GM19238 (cell line): ENCODE results near the gene PCGF6.

Experiments used
- DNase-seq: peaks from one replicate; pipeline ENCODE4 v3.0.0; 2011; ENCODE audit warnings: low spot score; ENCODE audit not compliant: insufficient read length

The PCGF6 gene

DNA sequence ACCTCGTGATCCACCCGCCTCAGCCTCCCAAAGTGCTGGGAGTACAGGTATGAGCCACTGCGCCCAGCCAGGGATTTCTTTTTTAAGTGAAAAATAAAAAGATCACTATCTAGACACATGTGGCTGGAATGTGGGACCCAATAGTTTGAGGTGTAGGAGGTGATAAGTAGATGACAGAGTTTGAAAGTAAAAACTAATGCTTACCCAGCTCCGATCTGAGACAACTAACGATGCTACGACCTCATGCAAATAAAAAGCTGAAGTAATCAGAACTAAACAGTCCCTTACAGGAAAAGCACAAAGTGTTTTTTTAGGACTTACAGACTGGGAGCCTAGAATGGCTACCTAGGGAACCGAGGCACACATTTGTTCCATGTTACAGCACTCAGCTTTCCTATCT is 23.0 kb downstream of the PCGF6 start:
- DNase-seq = no peak

DNA sequence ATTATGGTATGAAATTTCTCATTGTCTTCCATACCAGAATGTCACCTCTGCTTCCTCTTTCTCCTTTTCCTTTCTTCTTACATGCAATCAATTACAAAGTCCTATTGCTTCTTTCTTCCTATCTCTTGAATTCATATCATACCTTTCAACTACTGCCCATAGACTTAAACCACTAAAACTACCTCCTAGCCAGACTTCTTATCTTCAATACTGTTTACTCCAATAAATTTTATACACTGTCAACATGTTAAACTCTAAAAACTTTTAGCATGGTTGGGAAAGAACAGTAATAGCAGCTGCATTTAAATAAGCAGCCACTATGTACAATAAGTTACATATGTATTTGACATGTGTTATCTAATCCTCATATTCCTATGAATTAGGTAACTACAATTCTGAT is 34.9 kb downstream of the PCGF6 start:
- DNase-seq = no peak

DNA sequence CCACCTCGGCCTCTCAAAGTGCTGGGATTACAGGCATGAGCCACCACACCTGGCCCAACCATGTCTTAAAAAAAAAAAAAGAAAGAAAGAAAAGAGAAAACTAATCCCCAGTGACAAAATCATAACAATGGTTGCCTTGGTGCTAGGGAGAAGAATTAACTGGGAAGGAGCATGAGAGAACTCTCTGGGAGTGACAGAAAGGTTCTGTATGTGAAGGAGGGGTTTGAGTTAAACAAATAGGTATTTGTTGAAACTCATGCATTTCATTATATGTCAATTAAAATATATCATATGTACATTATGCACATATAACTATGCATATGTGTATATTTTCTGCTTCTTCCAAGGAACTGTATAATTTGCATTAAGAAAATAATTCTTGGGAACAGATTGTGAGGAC is 40.7 kb downstream of the PCGF6 start:
- no peak for DNase-seq

DNA sequence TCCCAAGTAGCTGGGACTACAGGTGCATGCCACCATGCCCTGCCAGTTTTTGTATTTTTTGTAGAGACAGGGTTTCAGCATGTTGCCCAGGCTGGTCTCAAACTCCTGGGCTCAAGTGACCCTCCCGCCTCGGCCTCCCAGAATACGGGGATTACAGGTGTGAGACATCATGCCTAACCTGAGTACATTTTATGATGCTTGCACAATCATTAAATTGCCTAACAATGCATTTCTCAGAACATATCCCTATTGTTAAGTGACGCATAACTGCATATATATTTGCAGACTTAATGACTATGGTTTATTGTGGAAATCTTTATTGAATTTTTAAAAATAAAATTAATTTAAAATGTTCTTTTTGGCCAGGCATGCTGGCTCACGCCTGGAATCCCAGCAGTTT is 43.3 kb downstream of the PCGF6 start:
- DNase-seq = no peak

DNA sequence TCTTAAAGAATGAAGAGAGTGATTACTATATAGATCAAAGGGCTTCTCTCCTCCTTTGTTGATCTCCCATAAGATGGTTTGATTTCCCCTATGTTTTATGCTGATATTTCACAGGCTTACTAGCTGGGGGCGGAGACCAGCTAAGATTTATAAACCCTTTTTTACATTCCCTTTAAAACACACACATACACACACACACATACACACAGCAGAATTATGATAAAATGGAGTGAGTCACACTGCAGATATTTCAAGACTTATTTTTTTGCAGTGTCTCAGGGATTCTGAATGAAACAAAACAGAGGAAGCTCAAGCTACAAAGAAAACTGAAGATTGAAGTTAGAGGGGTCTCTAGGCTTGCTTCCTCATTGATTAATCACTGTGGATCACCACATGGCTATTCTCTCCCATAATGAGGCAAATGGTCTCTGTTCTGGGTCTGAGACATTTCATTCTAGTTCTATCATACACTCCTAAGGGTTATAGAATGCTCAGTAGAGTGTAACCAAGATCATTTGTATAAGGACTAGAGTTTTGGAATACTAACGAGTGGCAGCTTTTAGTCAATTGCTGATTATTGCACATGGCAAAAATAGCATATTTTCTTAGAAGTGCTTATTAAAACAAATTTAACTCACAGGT is 55.4 kb downstream of the PCGF6 start:
- no peak for DNase-seq

DNA sequence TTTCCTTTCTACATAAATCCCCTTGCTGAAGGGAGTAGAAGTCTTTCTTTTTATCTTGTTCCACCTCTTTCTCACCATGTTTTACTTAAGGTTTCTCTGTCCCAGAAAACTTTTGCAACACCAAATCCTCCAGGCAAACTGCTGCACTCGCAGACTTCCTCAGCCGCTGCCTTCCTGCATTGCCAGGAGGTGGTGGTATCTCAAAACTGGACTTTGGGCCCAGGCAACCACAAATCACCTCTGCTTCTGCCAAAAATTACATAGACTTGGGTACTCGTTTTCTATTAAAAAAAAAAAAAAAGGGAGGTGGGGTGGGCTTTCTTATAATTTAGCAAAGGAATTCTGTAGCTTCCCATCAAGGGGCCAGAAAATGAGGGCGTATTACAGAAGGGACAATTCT is 59.4 kb downstream of the PCGF6 start:
- DNase-seq = no peak

DNA sequence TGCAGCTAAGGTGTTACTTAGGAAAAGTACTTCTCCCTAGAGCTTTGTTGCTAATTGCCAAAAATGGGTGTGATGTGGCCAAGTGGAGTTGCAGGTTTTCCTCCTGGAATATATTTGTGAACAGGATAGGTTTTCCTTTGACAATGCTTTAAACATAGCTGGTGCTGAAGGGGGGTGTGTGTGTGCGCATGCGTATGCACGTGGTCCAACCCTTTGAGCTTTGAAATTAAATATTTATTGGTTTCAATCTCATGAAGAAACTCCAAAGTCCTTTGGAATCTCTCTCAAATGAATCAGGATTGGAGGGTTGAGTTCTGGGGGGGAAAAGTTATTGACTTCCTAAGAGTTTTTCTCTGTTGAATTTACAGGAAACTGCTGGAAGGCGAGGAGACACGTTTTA is 62.9 kb downstream of the PCGF6 start:
- no peak for DNase-seq

DNA sequence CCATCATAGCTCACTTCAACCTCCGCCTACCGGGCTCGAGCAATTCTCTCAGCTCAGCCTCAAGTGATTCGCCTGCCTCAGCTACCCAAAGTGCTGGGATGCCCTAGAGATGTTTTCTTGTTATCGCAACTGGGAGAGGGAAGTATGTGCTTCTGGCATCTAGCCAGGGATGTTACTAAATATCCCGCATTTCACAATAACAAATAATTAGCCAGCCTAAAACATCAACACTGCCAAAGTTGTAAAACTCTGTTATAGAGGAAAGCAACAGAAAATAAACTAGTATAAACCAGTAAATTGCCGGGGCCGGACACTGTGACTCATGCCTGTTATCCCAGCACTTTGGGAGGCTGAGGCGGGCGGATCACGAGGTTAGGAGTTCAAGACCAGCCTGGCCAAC is 66.8 kb downstream of the PCGF6 start:
- DNase-seq = no peak

DNA sequence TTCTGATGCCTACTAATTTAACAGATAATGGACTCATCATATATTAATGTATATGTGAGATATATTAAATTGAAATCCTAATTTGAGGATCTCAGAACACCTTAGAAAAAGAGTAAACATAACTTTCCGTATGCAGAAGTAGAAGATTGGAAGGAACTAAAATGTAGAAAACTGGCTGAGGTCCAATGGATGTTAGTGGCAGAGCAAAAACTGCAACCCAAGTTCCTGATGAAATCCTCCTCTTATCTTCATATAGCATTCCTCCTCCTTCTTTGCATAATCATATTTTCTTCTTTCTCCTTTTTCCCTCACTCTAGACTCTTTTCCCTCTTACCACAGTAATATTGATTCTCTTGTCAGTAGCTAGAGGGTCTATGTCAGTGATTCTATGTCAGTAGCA is 68.0 kb downstream of the PCGF6 start:
- no peak for DNase-seq

DNA sequence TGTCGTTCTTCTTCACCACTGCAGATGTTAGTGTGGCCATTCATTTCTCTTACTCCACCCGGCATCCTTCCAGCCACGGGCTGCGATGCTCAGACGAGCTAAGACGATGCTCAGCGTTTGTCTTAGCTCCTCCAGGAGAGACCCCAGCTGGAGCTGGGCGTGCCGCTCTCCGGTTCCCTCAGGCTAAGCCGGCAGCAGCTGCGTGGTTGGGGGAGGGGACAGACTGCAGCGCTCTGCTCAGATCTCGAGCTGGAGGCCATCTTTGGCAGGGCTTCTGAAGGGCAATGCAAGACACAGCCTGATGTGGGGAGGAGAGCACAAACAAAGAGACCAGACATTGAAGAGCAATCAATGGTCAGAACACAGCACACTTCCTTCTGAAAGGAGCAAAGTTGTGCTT is 69.2 kb downstream of the PCGF6 start:
- no peak for DNase-seq

DNA sequence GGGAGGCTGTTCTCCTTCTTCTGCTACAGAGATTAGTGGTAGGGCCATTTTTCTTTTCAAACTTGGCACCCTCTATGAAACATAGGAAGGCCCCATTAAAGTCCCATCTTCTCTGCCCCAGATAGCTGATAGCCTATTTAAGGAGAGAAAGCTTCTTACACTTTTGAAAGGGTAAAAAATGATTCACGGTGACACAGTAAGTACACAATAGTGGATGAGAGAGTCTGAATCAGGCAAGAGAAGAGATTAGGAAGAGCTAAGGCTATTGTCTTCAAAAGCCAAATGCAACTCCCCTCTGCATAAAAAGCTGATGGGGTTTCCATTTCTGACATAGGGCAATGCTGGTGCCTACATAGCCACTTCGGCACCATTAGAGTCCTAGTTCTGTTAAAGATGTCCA is 70.4 kb downstream of the PCGF6 start:
- DNase-seq = no peak

DNA sequence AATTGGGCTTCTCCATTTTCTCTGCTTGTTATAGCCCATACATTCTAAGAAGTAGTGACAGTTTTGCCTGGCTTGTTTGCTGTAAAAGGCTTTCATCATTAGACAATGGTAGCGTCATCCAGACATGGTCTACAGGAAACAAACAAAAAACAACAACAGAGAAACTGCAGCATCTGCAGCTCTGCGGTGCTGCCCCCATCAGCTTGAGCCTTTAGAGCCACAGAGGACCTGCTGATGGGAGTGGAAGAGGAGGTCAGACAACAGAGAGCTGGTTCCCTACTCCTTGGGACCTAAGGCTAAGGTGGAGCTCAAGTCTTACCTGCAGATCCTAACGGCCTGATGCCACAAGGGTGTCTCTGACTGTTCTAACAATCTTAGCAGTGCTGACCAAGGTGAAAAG is 70.9 kb downstream of the PCGF6 start:
- no peak for DNase-seq

DNA sequence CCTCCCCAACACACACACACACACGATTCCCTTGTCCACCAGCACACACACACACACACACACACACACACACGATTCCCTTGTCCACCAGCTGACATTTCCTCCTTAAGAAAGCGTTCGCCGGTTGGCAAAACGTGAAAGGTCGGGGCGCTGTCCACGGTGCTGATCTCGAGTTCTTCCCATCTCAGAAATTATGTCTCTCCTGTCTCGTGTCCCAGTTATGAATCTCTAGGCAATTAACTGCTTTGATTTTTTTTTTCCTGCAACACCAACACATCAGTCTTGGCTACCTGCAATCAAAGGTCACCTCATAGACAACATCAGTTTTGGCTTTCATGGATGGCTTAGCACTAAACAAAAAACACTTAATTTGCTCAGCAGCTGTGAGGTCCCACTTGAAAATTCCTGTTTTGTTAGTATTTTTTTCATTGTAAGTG is 72.1 kb downstream of the PCGF6 start:
- no peak for DNase-seq

DNA sequence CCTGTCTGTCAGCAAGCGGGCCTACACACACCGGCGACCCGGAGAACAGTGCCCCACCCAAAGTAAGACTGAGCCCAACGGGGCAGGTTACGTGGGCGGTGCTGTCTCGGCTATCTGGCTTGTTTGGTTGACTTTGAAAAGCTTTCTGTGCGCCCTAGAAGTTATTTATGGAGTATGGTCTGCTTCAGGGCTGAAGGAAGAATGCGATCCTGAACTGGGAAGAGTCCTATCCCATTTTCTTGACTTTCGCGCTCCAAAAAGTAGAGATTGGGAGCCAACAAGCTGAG is 72.5 kb downstream of the PCGF6 start:
- no peak for DNase-seq

DNA sequence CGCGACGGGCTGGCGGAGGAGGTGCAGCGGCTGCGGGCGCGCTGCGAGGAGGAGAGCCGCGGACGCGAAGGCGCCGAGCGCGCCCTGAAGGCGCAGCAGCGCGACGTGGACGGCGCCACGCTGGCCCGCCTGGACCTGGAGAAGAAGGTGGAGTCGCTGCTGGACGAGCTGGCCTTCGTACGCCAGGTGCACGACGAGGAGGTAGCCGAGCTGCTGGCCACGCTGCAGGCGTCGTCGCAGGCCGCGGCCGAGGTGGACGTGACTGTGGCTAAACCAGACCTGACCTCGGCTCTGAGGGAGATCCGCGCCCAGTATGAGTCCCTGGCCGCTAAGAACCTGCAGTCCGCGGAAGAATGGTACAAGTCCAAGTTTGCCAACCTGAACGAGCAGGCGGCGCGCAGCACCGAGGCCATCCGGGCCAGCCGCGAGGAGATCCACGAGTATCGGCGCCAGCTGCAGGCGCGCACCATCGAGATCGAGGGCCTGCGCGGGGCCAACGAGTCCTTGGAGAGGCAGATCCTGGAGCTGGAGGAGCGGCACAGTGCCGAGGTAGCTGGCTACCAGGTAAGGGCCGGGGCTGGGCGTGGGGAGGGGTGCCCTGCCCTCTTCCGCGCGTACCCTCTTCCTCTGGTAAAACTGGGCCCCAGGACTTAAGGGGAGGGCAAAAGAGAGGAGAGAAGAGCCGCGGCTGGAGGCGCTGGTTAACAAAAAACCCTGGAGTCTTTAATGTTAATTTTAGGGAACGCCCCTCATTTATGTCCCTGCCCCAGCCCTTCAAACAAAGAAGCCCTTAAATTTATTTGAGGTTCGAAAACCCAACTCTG is 73.0 kb downstream of the PCGF6 start:
- DNase-seq = no peak

DNA sequence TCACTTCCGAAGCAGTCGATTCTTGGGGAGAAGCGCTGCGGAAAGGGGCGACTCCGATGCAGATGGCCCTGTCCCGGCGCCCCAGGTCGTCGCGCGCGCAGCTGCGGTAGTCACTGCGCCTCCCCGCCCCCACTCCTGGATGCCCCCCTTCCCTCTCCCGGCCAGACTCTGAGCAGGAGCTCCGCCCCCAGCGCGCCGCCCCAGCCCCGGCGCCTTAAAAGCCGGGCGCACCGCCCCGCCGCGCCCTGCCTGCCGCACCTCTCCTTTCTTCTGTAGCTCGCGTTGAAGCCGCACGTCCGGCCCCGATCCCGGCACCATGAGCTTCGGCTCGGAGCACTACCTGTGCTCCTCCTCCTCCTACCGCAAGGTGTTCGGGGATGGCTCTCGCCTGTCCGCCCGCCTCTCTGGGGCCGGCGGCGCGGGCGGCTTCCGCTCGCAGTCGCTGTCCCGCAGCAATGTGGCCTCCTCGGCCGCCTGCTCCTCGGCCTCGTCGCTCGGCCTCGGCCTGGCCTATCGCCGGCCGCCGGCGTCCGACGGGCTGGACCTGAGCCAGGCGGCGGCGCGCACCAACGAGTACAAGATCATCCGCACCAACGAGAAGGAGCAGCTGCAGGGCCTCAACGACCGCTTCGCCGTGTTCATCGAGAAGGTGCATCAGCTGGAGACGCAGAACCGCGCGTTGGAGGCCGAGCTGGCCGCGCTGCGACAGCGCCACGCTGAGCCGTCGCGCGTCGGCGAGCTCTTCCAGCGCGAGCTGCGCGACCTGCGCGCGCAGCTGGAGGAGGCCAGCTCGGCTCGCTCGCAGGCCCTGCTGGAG is 73.8 kb downstream of the PCGF6 start, which contains the start of gene INA:
INA (plus strand) TSS at position 243 of the 817 bp plus-strand sequence; CDS start at position 317, 74 bp downstream.
- DNase-seq = peak; percentile 46

DNA sequence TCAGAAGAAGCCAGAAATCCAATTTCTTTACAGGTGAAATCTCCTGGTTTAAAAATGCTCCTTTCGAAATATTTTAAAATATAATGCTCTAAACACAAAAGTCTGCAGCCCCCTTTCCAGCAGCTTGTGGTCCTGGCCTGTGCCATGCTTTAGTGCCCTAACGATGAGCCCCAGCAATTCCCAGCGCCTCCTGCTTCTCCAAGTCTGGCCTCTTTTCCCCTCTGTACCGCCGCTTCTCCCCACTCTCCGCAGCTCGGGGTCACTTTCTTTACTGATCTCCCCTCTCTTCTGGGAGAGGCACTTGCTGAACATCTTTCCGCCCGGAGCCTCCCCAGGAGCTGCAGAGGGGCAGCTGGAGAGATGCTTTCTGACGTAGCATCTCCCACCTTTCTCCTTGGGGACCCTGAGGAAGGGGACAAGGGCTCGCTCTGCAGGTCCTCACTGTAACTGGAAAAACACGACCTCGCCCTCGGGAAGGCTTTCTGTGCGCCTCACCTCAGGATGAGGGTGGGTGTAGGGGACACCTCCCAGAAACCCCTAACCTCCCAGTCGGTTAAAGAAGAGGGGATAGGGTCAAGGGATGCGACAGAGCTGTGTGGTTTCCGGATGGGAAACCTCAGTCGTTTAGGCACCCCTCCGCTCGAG is 74.6 kb downstream of the PCGF6 start:
- DNase-seq = no peak

DNA sequence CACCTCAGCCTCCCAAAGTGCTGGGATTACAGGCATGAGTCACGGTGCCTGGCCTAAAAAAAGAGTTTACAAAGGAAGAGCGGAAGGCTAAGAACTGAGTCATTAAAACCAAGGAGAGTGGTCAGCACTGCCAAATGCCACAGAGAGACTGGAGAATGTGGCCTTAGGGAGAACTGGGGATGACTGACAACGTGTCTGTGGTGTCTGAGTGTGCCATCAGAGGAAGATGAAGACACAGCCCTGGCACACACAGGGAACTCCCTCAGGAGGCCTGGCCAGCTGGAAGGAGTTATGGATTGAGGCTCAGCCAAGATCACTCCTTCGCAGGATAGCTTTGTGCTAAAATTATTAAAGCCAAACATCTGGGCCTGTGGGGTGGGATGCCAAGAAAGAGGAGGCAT is 77.9 kb downstream of the PCGF6 start:
- DNase-seq = no peak

DNA sequence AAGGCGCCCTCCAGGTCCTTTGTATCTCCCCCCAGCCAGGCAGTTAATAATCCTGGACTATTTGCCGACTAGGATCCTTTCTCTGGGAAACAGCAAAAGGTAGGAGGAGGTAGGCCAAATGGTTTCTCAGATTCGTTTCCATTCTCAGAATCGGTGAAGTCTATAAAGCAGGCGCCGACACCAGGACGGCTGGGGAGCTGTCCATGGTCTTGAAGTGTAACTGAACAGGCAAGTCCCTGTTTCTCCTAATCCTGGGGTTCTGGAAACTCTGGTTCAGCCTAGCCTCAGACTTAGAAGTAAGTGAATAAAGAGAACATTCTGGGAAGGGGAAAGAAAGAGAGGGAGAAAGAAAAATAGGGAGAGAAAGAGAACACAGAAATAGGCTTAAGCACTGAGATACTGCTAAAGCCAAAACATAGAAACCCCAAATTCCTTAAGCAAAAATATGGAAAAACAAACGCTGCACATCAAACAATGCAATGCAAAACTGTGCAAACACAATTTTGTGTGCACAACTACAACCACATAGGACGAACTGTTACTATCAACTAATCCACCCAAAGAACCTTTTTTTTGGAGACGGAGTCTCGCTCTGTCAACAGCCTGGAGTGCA is 85.1 kb downstream of the PCGF6 start:
- no peak for DNase-seq

DNA sequence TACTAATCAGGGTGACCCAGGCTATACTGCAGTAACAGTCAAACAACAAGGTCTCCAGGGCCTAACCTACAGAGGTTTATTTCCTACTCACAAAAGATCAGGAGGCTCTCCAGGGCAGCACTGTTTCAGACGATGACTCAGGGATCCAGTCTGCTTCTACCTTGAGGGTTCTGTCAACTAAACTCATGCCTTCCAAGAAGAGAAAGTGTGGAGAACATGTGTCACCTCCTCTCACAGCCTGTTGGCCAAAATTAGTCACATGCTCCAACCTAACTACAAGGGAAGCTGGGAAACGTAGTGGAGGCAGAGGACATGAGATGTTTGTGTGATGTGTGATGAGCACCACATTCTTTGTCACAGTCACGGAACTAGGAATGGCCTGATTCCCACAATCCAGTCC is 88.7 kb downstream of the PCGF6 start:
- no peak for DNase-seq

DNA sequence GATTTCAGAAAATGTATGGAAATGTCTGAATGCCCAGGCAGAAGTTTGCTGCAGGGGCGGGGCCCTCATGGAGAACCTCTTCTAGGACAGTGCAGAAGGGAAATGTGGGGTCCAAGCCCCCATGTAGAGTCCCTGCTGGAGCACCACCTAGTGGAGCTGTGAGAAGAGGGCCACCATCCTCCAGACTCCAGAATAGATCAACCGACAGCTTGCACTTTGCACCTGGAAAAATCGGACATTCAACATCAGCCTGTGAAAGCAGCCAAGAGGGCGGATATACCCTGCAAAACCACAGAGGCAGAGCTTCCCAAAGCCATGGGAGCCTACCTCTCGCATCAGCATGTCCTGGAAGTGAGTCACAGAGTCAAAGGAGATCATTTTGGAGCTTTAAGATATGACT is 91.0 kb downstream of the PCGF6 start:
- DNase-seq = no peak
